Hepatocyte (in vitro differentiated cells): ENCODE results near the gene CNFN.

Experiments
- EZH2 ChIP-seq: fragments of 200-600 bp; sonication (generic); IDR thresholded peaks from 2 replicates; pipeline ENCODE4 v1.6.1; 2016; ENCODE audit warnings: antibody characterized with exemption, mild to moderate bottlenecking, borderline replicate concordance
- EZH2phosphoT487 ChIP-seq: fragments of 200-600 bp; sonication (generic); IDR thresholded peaks from one replicate; pipeline ENCODE4 v1.6.1; 2018; ENCODE audit warnings: antibody characterized with exemption, mild to moderate bottlenecking, low read depth, moderate library complexity; ENCODE audit not compliant: unreplicated experiment, severe bottlenecking
- TF ChIP-seq, protein P1 (sequence below): fragments of 200-600 bp; sonication (generic); IDR thresholded peaks from 2 replicates; pipeline ENCODE4 v1.5.1; 2016; ENCODE audit warnings: antibody characterized with exemption, mild to moderate bottlenecking; ENCODE audit not compliant: poor library complexity

DNA sequence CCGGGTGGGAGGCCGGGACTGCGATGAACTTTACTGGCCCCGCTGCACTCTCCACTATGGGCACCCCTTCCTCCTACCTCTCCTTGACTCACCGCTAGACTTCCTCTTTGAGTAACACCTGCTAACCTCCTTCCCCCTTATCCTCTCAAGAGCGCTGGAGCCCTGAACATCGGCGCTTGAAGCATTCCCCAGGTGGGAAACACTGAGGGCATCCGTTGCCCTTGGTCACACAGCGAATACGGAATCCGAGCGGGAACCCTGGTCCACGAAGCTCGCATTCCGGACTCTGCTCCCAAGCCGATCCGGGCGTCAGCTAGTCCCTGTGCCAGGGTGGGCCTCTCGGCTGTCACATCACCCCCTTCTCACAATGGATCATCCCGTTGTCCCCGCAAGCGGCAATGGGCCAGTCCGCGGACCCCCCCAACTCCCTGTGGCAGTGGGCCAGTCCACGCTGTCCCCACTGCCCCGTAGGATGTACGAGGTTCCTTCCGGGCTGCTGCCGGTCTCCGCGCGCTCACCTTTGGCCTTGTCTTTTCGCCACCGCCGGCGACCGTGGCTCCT lies 32.9 kb upstream of the CNFN start:
- TF ChIP-seq, protein P1, sequence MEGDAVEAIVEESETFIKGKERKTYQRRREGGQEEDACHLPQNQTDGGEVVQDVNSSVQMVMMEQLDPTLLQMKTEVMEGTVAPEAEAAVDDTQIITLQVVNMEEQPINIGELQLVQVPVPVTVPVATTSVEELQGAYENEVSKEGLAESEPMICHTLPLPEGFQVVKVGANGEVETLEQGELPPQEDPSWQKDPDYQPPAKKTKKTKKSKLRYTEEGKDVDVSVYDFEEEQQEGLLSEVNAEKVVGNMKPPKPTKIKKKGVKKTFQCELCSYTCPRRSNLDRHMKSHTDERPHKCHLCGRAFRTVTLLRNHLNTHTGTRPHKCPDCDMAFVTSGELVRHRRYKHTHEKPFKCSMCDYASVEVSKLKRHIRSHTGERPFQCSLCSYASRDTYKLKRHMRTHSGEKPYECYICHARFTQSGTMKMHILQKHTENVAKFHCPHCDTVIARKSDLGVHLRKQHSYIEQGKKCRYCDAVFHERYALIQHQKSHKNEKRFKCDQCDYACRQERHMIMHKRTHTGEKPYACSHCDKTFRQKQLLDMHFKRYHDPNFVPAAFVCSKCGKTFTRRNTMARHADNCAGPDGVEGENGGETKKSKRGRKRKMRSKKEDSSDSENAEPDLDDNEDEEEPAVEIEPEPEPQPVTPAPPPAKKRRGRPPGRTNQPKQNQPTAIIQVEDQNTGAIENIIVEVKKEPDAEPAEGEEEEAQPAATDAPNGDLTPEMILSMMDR: no peak
- TF ChIP-seq EZH2: no peak
- TF ChIP-seq EZH2phosphoT487: no peak
